ENCODE results near the gene TOM1.

GRCh38 chr22:35305525-35306070 lies 5.9 kb downstream of the TOM1 start:
- no peak for TF ChIP-seq CTCF (IDR thresholded peaks at IDR 0.05)
- TF ChIP-seq POLR2A (IDR thresholded peaks at IDR 0.05), result no peak
- TF ChIP-seq POLR2AphosphoS5 (IDR thresholded peaks at IDR 0.05), result no peak

Measured in gastroesophageal sphincter (tissue), 3 donors.